Hepatocyte (in vitro differentiated cells): Measurements from ENCODE around the gene OSBPL5. TPM values are rescaled to one million over a fixed set of nuclear protein-coding genes. Genes with fewer than 3 reads are reported as not detected.

Source experiments
- DNase-seq: peaks from one replicate; pipeline ENCODE4 v3.0.0-alpha.2; 2016; ENCODE audit warnings: low spot score
- H2AFZ ChIP-seq: fragments of 200-600 bp; sonication (generic); 2 replicates; pipeline ENCODE4 v1.6.0; 2016; ENCODE audit warnings: antibody characterized with exemption, mild to moderate bottlenecking
- H3K27ac ChIP-seq: fragments of 200-600 bp; sonication (generic); 2 replicates; pipeline ENCODE4 v1.5.1; 2016; ENCODE audit warnings: mild to moderate bottlenecking
- H3K27me3 ChIP-seq: fragments of 200-600 bp; sonication (generic); 2 replicates; pipeline ENCODE4 v1.6.1; 2016
- H3K36me3 ChIP-seq: fragments of 200-600 bp; sonication (generic); replicated peaks from 2 replicates; pipeline ENCODE4 v1.5.1; 2016; ENCODE audit warnings: low read depth; ENCODE audit not compliant: insufficient read depth
- H3K4me1 ChIP-seq: fragments of 200-600 bp; sonication (generic); 2 replicates; pipeline ENCODE4 v1.5.1; 2016; ENCODE audit warnings: mild to moderate bottlenecking, moderate library complexity; ENCODE audit not compliant: insufficient read depth
- H3K4me2 ChIP-seq: fragments of 200-600 bp; sonication (generic); 2 replicates; pipeline ENCODE4 v1.6.0; 2016
- H3K4me3 ChIP-seq: fragments of 200-600 bp; sonication (generic); 2 replicates; pipeline ENCODE4 v1.5.1; 2016; ENCODE audit warnings: mild to moderate bottlenecking
- H3K79me2 ChIP-seq: fragments of 200-600 bp; sonication (generic); 2 replicates; pipeline ENCODE4 v1.6.0; 2017; ENCODE audit warnings: mild to moderate bottlenecking
- H3K9me2 ChIP-seq: fragments of 200-600 bp; sonication (generic); replicated peaks from 2 replicates; pipeline ENCODE4 v1.6.0; 2017; ENCODE audit warnings: mild to moderate bottlenecking; ENCODE audit not compliant: insufficient read depth
- H3K9me3 ChIP-seq: fragments of 200-600 bp; sonication (generic); 2 replicates; pipeline ENCODE4 v1.5.1; 2016; ENCODE audit warnings: low read depth, mild to moderate bottlenecking
- H4K20me1 ChIP-seq: fragments of 200-600 bp; sonication (generic); 2 replicates; pipeline ENCODE4 v1.6.0; 2016; ENCODE audit warnings: mild to moderate bottlenecking; ENCODE audit not compliant: insufficient read depth, poor library complexity, severe bottlenecking
- EZH2 ChIP-seq: fragments of 200-600 bp; sonication (generic); IDR thresholded peaks from 2 replicates; pipeline ENCODE4 v1.6.1; 2016; ENCODE audit warnings: antibody characterized with exemption, mild to moderate bottlenecking, borderline replicate concordance
- EZH2phosphoT487 ChIP-seq: fragments of 200-600 bp; sonication (generic); IDR thresholded peaks from one replicate; pipeline ENCODE4 v1.6.1; 2018; ENCODE audit warnings: antibody characterized with exemption, mild to moderate bottlenecking, low read depth, moderate library complexity; ENCODE audit not compliant: unreplicated experiment, severe bottlenecking
- WGBS: methylation state at CpG from one replicate; pipeline ENCODE4 v1.1.6; 2016; ENCODE audit warnings: low lambda C conversion rate; ENCODE audit errors: missing lambda C conversion rate; 5-methylcytosine and 5-hydroxymethylcytosine counted together
- polyA plus RNA-seq: library from polyadenylated mRNA; unstranded; fragments of >200 nt; fragmentation: Nextera tagmentation; extraction: Ambion mirVana; gene quantifications from 2 replicates; pipeline ENCODE4 v1.2.1, GENCODE V29; 2016
- total RNA-seq: library from RNA; depleted of rRNA; stranded (reverse); fragments of >200 nt; gene quantifications from 2 replicates; pipeline ENCODE4 v1.2.3, GENCODE V29; 2014
- TF ChIP-seq, protein P1 (sequence below): fragments of 200-600 bp; sonication (generic); IDR thresholded peaks from 2 replicates; pipeline ENCODE4 v1.5.1; 2016; ENCODE audit warnings: antibody characterized with exemption, mild to moderate bottlenecking; ENCODE audit not compliant: poor library complexity

The OSBPL5 gene
- total and polyA plus RNA-seq, 2 experiments from 2014 or later = 9.0 to 12.5 TPM

- Histone ChIP-seq H3K4me3 (no peak overlapping the region), H3K27ac (no peak overlapping the region), H3K4me1 (peaks cover 13% of the 10 kb centered on the region), H2AFZ (no peak overlapping the region), H3K36me3 (no peaks in the 10 kb centered on the region), H3K27me3 (peaks cover 10% of the 10 kb centered on the region), H3K79me2 (peaks cover 3% of the 10 kb centered on the region), H3K9me2 (no peaks in the 10 kb centered on the region), H3K9me3 (no peaks in the 10 kb centered on the region), H4K20me1 (peaks cover 19% of the 10 kb centered on the region), H3K4me2 (no peak overlapping the region)
- 78% methylated on average over 16 of the region's 22 CpGs for WGBS
- no peak for DNase-seq
- TF ChIP-seq EZH2 (no peak), EZH2phosphoT487 (no peak)
- TF ChIP-seq, protein P1, sequence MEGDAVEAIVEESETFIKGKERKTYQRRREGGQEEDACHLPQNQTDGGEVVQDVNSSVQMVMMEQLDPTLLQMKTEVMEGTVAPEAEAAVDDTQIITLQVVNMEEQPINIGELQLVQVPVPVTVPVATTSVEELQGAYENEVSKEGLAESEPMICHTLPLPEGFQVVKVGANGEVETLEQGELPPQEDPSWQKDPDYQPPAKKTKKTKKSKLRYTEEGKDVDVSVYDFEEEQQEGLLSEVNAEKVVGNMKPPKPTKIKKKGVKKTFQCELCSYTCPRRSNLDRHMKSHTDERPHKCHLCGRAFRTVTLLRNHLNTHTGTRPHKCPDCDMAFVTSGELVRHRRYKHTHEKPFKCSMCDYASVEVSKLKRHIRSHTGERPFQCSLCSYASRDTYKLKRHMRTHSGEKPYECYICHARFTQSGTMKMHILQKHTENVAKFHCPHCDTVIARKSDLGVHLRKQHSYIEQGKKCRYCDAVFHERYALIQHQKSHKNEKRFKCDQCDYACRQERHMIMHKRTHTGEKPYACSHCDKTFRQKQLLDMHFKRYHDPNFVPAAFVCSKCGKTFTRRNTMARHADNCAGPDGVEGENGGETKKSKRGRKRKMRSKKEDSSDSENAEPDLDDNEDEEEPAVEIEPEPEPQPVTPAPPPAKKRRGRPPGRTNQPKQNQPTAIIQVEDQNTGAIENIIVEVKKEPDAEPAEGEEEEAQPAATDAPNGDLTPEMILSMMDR = no peak
Measured at GRCh38 chr11:3146612-3147256, 18.4 kb downstream of the OSBPL5 start.

DNA sequence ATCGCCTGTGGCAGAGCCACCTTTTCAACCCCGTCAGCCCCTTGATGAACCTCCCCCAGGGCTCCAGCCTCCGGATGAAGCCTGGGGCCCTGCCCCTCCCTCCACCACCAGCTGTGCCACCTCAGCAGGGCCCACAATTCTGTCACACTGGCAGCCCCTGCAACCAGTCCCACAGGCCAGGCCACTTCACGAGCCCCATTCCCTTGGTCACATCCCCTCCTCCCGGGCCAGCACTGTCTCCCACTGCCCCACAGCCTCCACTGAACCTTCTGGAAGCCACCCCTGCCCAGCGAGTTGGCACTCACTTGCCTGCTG is 19.9 kb downstream of the OSBPL5 start:
- H3K9me3 ChIP-seq = no peaks in the 10 kb centered on the region
- peaks cover 23% of the 10 kb centered on the region for H4K20me1 ChIP-seq

GRCh38 chr11:3144296-3145205 is 20.6 kb downstream of the OSBPL5 start:
- TF ChIP-seq EZH2 (no peak), EZH2phosphoT487 (no peak)
- TF ChIP-seq, protein P1 = no peak
- Histone ChIP-seq H3K36me3 (no peaks in the 10 kb centered on the region), H3K27ac (no peak overlapping the region), H3K27me3 (no peaks in the 10 kb centered on the region), H3K4me3 (no peak overlapping the region), H2AFZ (no peak overlapping the region), H3K4me2 (no peak overlapping the region), H4K20me1 (peaks cover 27% of the 10 kb centered on the region), H3K9me3 (no peaks in the 10 kb centered on the region), H3K79me2 (peaks cover 3% of the 10 kb centered on the region), H3K9me2 (no peaks in the 10 kb centered on the region), H3K4me1 (peaks cover 13% of the 10 kb centered on the region)
- 88% methylated on average over 32 of the region's 32 CpGs for WGBS
- DNase-seq = no peak

More for the DNA sequence above, 19.9 kb downstream of the OSBPL5 start:
- no peaks in the 10 kb centered on the region for H3K36me3 ChIP-seq
- no peaks in the 10 kb centered on the region for H3K9me2 ChIP-seq
- no peak overlapping the region for H2AFZ ChIP-seq
- TF ChIP-seq EZH2phosphoT487 = no peak
- TF ChIP-seq, protein P1 = no peak
- TF ChIP-seq EZH2 = no peak
- no peak overlapping the region for H3K27ac ChIP-seq
- no peaks in the 10 kb centered on the region for H3K27me3 ChIP-seq
- no peak for DNase-seq
- peaks cover 3% of the 10 kb centered on the region for H3K79me2 ChIP-seq
- H3K4me2 ChIP-seq = no peak overlapping the region
- H3K4me1 ChIP-seq = peaks cover 13% of the 10 kb centered on the region
- no peak overlapping the region for H3K4me3 ChIP-seq
- WGBS = 84% methylated on average over 6 of the region's 6 CpGs
